ENCODE measurements around the gene ERVK3-1.

- TF ChIP-seq POLR2A (IDR thresholded peaks at IDR 0.05) (no peak), POLR2AphosphoS5 (IDR thresholded peaks at IDR 0.05) (no peak)
- TF ChIP-seq, protein P1, sequence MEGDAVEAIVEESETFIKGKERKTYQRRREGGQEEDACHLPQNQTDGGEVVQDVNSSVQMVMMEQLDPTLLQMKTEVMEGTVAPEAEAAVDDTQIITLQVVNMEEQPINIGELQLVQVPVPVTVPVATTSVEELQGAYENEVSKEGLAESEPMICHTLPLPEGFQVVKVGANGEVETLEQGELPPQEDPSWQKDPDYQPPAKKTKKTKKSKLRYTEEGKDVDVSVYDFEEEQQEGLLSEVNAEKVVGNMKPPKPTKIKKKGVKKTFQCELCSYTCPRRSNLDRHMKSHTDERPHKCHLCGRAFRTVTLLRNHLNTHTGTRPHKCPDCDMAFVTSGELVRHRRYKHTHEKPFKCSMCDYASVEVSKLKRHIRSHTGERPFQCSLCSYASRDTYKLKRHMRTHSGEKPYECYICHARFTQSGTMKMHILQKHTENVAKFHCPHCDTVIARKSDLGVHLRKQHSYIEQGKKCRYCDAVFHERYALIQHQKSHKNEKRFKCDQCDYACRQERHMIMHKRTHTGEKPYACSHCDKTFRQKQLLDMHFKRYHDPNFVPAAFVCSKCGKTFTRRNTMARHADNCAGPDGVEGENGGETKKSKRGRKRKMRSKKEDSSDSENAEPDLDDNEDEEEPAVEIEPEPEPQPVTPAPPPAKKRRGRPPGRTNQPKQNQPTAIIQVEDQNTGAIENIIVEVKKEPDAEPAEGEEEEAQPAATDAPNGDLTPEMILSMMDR (IDR thresholded peaks at IDR 0.05), result no peak
These were observed 56.7 kb downstream of the ERVK3-1 start for GRCh38 chr19:58361900-58362271.

All from transverse colon (tissue), 4 donors.